Measurements from ENCODE around the gene PROC. TPM values are rescaled to one million over a fixed set of nuclear protein-coding genes. Genes with fewer than 3 reads are reported as not detected.

PROC gene
- total RNA-seq, 4 donors from 2014 or later: not detected

- DNase-seq (ENCODE audit: extremely low spot score): no peak
- Histone ChIP-seq H3K27me3 (no peaks in the 10 kb centered on the region), H3K27ac (replicated peaks in 1 of 4) (no peak overlapping the region), H3K4me1 (no peaks in the 10 kb centered on the region), H3K9me3 (no peaks in the 10 kb centered on the region), H3K36me3 (peaks cover 0 to 8% (median 0%) of the 10 kb centered on the region in 4 donors), H3K4me3 (no peak overlapping the region)
- TF ChIP-seq POLR2AphosphoS5 (IDR thresholded peaks at IDR 0.05): no peak
- TF ChIP-seq POLR2A (IDR thresholded peaks at IDR 0.05; ENCODE audit: low read depth): no peak
- no peak for TF ChIP-seq CTCF (IDR thresholded peaks at IDR 0.05)
- TF ChIP-seq EP300 (IDR thresholded peaks at IDR 0.05): no peak
- 89% methylated on average over 19 of the region's 19 CpGs for WGBS
- intact Hi-C loops (cut with DNase I): no loop called here
Observed at GRCh38 chr2:127454595-127455565, 36.7 kb downstream of the PROC start.

- H3K4me1 ChIP-seq: no peaks in the 10 kb centered on the region
- no peak overlapping the region for H3K4me3 ChIP-seq
- intact Hi-C loops (cut with DNase I): no loop called here
- DNase-seq (ENCODE audit: extremely low spot score): no peak
- no peaks in the 10 kb centered on the region for H3K27me3 ChIP-seq
- peaks cover 0 to 8% (median 0%) of the 10 kb centered on the region in 4 donors for H3K36me3 ChIP-seq
- no peak for TF ChIP-seq POLR2A (IDR thresholded peaks at IDR 0.05; ENCODE audit: low read depth)
- TF ChIP-seq POLR2AphosphoS5 (IDR thresholded peaks at IDR 0.05): no peak
- TF ChIP-seq EP300 (IDR thresholded peaks at IDR 0.05): no peak
- TF ChIP-seq CTCF (IDR thresholded peaks at IDR 0.05): no peak
- H3K9me3 ChIP-seq: no peaks in the 10 kb centered on the region
- WGBS: 90% methylated on average over 13 of the region's 13 CpGs
- H3K27ac ChIP-seq (replicated peaks in 1 of 4): no peak overlapping the region
Observed at GRCh38 chr2:127455566-127456493, 37.6 kb downstream of the PROC start.

GRCh38 chr2:127456960-127457359 is 38.7 kb downstream of the PROC start:
- H3K36me3 ChIP-seq: peaks cover 0 to 8% (median 0%) of the 10 kb centered on the region in 4 donors
- H3K27ac ChIP-seq (replicated peaks in 1 of 4): no peak overlapping the region
- no peaks in the 10 kb centered on the region for H3K4me1 ChIP-seq
- no peaks in the 10 kb centered on the region for H3K9me3 ChIP-seq
- no peak for TF ChIP-seq CTCF (IDR thresholded peaks at IDR 0.05)
- no peak for TF ChIP-seq POLR2AphosphoS5 (IDR thresholded peaks at IDR 0.05)
- TF ChIP-seq POLR2A (IDR thresholded peaks at IDR 0.05; ENCODE audit: low read depth): no peak
- TF ChIP-seq EP300 (IDR thresholded peaks at IDR 0.05): no peak
- intact Hi-C loops (cut with DNase I): no loop called here
- no peak for DNase-seq (ENCODE audit: extremely low spot score)
- WGBS: 97% methylated on average over 12 of the region's 12 CpGs
- no peak overlapping the region for H3K4me3 ChIP-seq
- no peaks in the 10 kb centered on the region for H3K27me3 ChIP-seq

GRCh38 chr2:127462461-127462860 is 44.2 kb downstream of the PROC start:
- WGBS: 54% methylated on average over 3 of the region's 3 CpGs
- intact Hi-C loops (cut with DNase I): no loop called here
- H3K9me3 ChIP-seq: no peaks in the 10 kb centered on the region
- H3K4me1 ChIP-seq: no peaks in the 10 kb centered on the region
- no peak for TF ChIP-seq POLR2AphosphoS5 (IDR thresholded peaks at IDR 0.05)
- no peak for TF ChIP-seq EP300 (IDR thresholded peaks at IDR 0.05)
- TF ChIP-seq CTCF (IDR thresholded peaks at IDR 0.05): no peak
- no peak for TF ChIP-seq POLR2A (IDR thresholded peaks at IDR 0.05; ENCODE audit: low read depth)
- no peak for DNase-seq (ENCODE audit: extremely low spot score)
- no peak overlapping the region for H3K27ac ChIP-seq (replicated peaks in 1 of 4)
- H3K4me3 ChIP-seq: no peak overlapping the region
- peaks cover 0 to 12% (median 0%) of the 10 kb centered on the region in 4 donors for H3K36me3 ChIP-seq
- no peaks in the 10 kb centered on the region for H3K27me3 ChIP-seq

Measured in esophagus muscularis mucosa (tissue), 4 donors.